GM12878 (cell line): Measurements from ENCODE around the gene CARS2. TPM values are rescaled to one million over a fixed set of nuclear protein-coding genes. Genes with fewer than 3 reads are reported as not detected.

ENCODE experiments used
- ATAC-seq: fragments of 200-7000 bp; cut with Tn5 transposase; 3 replicates; pipeline ENCODE4 v1.9.1; 2020; ENCODE audit warnings: mild to moderate bottlenecking, moderate library complexity
- BruUV-seq: library from RNA; stranded (reverse); fragments of 400-500 nt; replicated peaks from 2 replicates; lab custom pipeline; 2021; lab: Mats Ljungman, UMichigan
- CTCF ChIA-PET: fragments of 300-600 bp; sonication (Branson Sonifier 250); formaldehyde crosslinking; extraction: SDS; loops from one replicate; lab custom pipeline; 2021; ENCODE audit warnings: inconsistent platforms; lab: Yijun Ruan, JAX
- POLR2A ChIA-PET: fragments of 350-600 bp; formaldehyde crosslinking; extraction: SDS; loops from one replicate; lab custom pipeline; 2021; ENCODE audit warnings: inconsistent platforms; lab: Charles Lee
- RAD21 ChIA-PET: fragments of 300-600 bp; sonication (Branson Sonifier 250); formaldehyde crosslinking; loops from one replicate; lab custom pipeline; 2023; ENCODE audit warnings: antibody characterized with exemption; ENCODE audit not compliant: unreplicated experiment; lab: Charles Lee
- SMC1A ChIA-PET: fragments of 300-600 bp; sonication (Branson Sonifier 250); formaldehyde crosslinking; loops from one replicate; lab custom pipeline; 2023; ENCODE audit not compliant: unreplicated experiment, uncharacterized antibody; lab: Charles Lee
- DNase-seq: peaks from one replicate; pipeline ENCODE4 v3.0.0-alpha.2; 2011; ENCODE audit warnings: low read depth, low spot score
- FAIRE-seq: peaks from 3 replicates; lab custom pipeline; 2011; peaks lifted over from hg19 to GRCh38; lab: Jason Lieb, UNC
- H2AFZ ChIP-seq: 2 replicates; pipeline ENCODE4 v1.6.0; 2011; ENCODE audit warnings: low read depth, low read length, control low read depth; ENCODE audit not compliant: control insufficient read depth
- H3K27ac ChIP-seq: 2 replicates; pipeline ENCODE4 v1.5.1; 2011; ENCODE audit warnings: control low read depth; ENCODE audit not compliant: control insufficient read depth, insufficient read depth
- H3K27me3 ChIP-seq, 2 experiments: replicated peaks in 1 of 2; 2 replicates each; pipeline versions ENCODE4 v1.6.0 to v1.6.1; 2011; ENCODE audit warnings: low read length in 1 of 2; ENCODE audit not compliant: control insufficient read depth in 2 of 2, insufficient read depth in 2 of 2
- H3K36me3 ChIP-seq, 2 experiments: 2 replicates each; pipeline ENCODE4 v1.5.1; 2011; ENCODE audit warnings: low read length in 1 of 2; ENCODE audit not compliant: control insufficient read depth in 2 of 2, insufficient read depth in 2 of 2
- H3K4me1 ChIP-seq: 2 replicates; pipeline ENCODE4 v1.6.1; 2011; ENCODE audit warnings: mild to moderate bottlenecking, low read length, moderate library complexity, mixed read lengths; ENCODE audit not compliant: control insufficient read depth, insufficient read depth
- H3K4me2 ChIP-seq: 2 replicates; pipeline ENCODE4 v1.6.0; 2011; ENCODE audit warnings: control low read depth; ENCODE audit not compliant: control insufficient read depth, insufficient read depth
- H3K4me3 ChIP-seq: fragments of 200-600 bp; sonication (generic); 2 replicates; pipeline ENCODE4 v1.5.1; 2016
- H3K79me2 ChIP-seq: 2 replicates; pipeline ENCODE4 v1.6.0; 2011; ENCODE audit warnings: low read length; ENCODE audit not compliant: control insufficient read depth, insufficient read depth
- H3K9ac ChIP-seq: 2 replicates; pipeline ENCODE4 v1.8.0; 2011; ENCODE audit warnings: low read length, control low read depth, mixed read lengths; ENCODE audit not compliant: control insufficient read depth, insufficient read depth
- H3K9me3 ChIP-seq: replicated peaks from 3 replicates; pipeline ENCODE4 v1.5.1; 2011; ENCODE audit warnings: mild to moderate bottlenecking, low read length; ENCODE audit not compliant: control insufficient read depth, insufficient read depth
- H4K20me1 ChIP-seq: 2 replicates; pipeline ENCODE4 v1.6.0; 2011; ENCODE audit not compliant: control insufficient read depth, insufficient read depth
- ASH2L ChIP-seq: fragments of 300-600, 200-600 bp; sonication (generic); IDR thresholded peaks from 2 replicates; pipeline ENCODE4 v1.6.1; 2017; ENCODE audit warnings: low read depth, mild to moderate bottlenecking, borderline replicate concordance
- GABPA ChIP-seq: IDR thresholded peaks from 2 replicates; pipeline ENCODE4 v1.6.1; 2014; ENCODE audit warnings: antibody characterized with exemption, low read depth, mild to moderate bottlenecking, inconsistent platforms
- MXI1 ChIP-seq: fragments of 150-350 bp; IDR thresholded peaks from 2 replicates; pipeline ENCODE4 v1.6.1; 2011; ENCODE audit warnings: low read depth, mild to moderate bottlenecking, inconsistent platforms, low read length, improper control_type of control experiment
- NFYA ChIP-seq: IDR thresholded peaks from 2 replicates; pipeline ENCODE4 v1.6.1; 2011; ENCODE audit warnings: low read depth, mild to moderate bottlenecking, low read length, improper control_type of control experiment, borderline replicate concordance
- RUNX3 ChIP-seq: IDR thresholded peaks from 2 replicates; pipeline ENCODE4 v1.6.1; 2012; ENCODE audit warnings: low read length, inconsistent platforms
- TCF3 ChIP-seq: IDR thresholded peaks from 2 replicates; pipeline ENCODE4 v1.6.1; 2012; ENCODE audit warnings: low read depth, mild to moderate bottlenecking, low read length, borderline replicate concordance; ENCODE audit not compliant: insufficient read depth
- ZNF24 ChIP-seq: fragments of 450-650 bp; IDR thresholded peaks from 2 replicates; pipeline ENCODE4 v1.6.1; 2017; ENCODE audit warnings: antibody characterized with exemption, mild to moderate bottlenecking
- WGBS: methylation state at CpG from one replicate; pipeline ENCODE4 v1.1.6; 2016; ENCODE audit warnings: low lambda C conversion rate; ENCODE audit not compliant: insufficient replicate concordance, insufficient coverage; ENCODE audit errors: missing lambda C conversion rate; 5-methylcytosine and 5-hydroxymethylcytosine counted together
- in situ Hi-C: fragments of 300-500 bp; cut with MboI; formaldehyde crosslinking; loops from 9 replicates; pipeline ENCODE4 v1.14.3; 2018; ENCODE audit warnings: mixed read lengths
- intact Hi-C: fragments of 100-400 bp; cut with micrococcal nuclease; formaldehyde crosslinking; loops from one replicate; pipeline ENCODE4 v1.14.2; 2022; ENCODE audit not compliant: unreplicated experiment
- polyA plus RNA-seq, 11 experiments: library from polyadenylated mRNA; depleted of rRNA in 4 of 11; unstranded in 6 of 11; stranded (reverse) in 5 of 11; fragments of >200 nt; fragmentation: Nextera tagmentation in 4 of 11; fragmentation: Illumina TruSeq in 1 of 11; extraction: Ambion mirVana in 4 of 11; extraction: Trizol in 1 of 11; gene quantifications; 1 replicate in 1 of 11; 2 replicates in 10 of 11; pipeline versions ENCODE4 v1.2.1 to v1.2.3, GENCODE V29; 2011 to 2016; ENCODE audit warnings: inconsistent platforms in 2 of 11, missing spikeins in 2 of 11, low read depth in 1 of 11
- total RNA-seq, 4 experiments: library from RNA; depleted of rRNA in 3 of 4; stranded (reverse); fragments of >200 nt in 3 of 4; fragmentation: Illumina TruSeq in 1 of 4; extraction: Trizol in 1 of 4; gene quantifications; 2 replicates each; pipeline versions ENCODE4 v1.2.1 to v1.2.3, GENCODE V29; 2013 to 2021

The CARS2 gene
- total and polyA plus RNA-seq, 10 of the 15 experiments (the other 5 are each of a cell fraction or from before 2014, with no cell fraction given): 4.2 to 101 (median 61.5) TPM

GRCh38 chr13:110630566-110631119, 75.3 kb downstream of the CARS2 start:
- CTCF ChIA-PET: interaction anchor here (0.9 to 1.4 kb wide), 3 partner anchors 10 to 37 kb away, joined by 3 read pairs; no protein-coding TSS in a partner anchor
- H3K79me2 ChIP-seq: peaks cover 4% of the 10 kb centered on the region
- no peak overlapping the region for H3K27ac ChIP-seq
- no peak overlapping the region for H3K4me2 ChIP-seq
- in situ Hi-C loops (no loop called here), intact Hi-C loops (no loop called here)
- H3K4me3 ChIP-seq: no peak overlapping the region
- no peak for ATAC-seq
- no peak for FAIRE-seq
- no peaks in the 10 kb centered on the region; the same call in 1 of the 2 replicates for H4K20me1 ChIP-seq
- H3K36me3 ChIP-seq: peaks cover 24 to 29% of the 10 kb centered on the region in 2 experiments; a peak in 3 of 4 replicates
- no peak for DNase-seq
- no peaks in the 10 kb centered on the region for H3K4me1 ChIP-seq
- RAD21 ChIA-PET: no interaction called here
- H3K9me3 ChIP-seq: no peaks in the 10 kb centered on the region
- POLR2A ChIA-PET: interaction anchor here (0.9 kb wide), 1 partner anchor 10 kb away, joined by 3 read pairs; no protein-coding TSS in a partner anchor
- no peaks in the 10 kb centered on the region for H3K27me3 ChIP-seq
- WGBS: 98% methylated on average over 10 of the region's 10 CpGs
- SMC1A ChIA-PET: interaction anchor here (0.7 kb wide), 2 partner anchors 8 to 10 kb away, joined by 3 to 4 read pairs; no protein-coding TSS in a partner anchor
- BruUV-seq: no TSS peak
- TF ChIP-seq ZNF24 (no peak), GABPA (no peak)
- H2AFZ ChIP-seq: no peak overlapping the region
- no peak overlapping the region for H3K9ac ChIP-seq

- no peaks in the 10 kb centered on the region for H3K27me3 ChIP-seq
- in situ Hi-C loops (no loop called here), intact Hi-C loops (no loop called here)
- H3K4me2 ChIP-seq: no peak overlapping the region
- DNase-seq: no peak
- no peak overlapping the region for H2AFZ ChIP-seq
- ChIA-PET POLR2A (no interaction called here), RAD21 (no interaction called here), SMC1A (interaction anchor here (0.7 kb wide), 1 partner anchor 9 kb away, joined by 4 read pairs; no protein-coding TSS in a partner anchor), CTCF (interaction anchor here (0.9 to 1.3 kb wide), 2 partner anchors 9 to 36 kb away, joined by 3 read pairs; no protein-coding TSS in a partner anchor)
- no peak overlapping the region for H3K9ac ChIP-seq
- peaks cover 17 to 23% of the 10 kb centered on the region in 2 experiments; a peak in 3 of 4 replicates for H3K36me3 ChIP-seq
- no peak overlapping the region for H3K4me3 ChIP-seq
- peaks cover under 1% of the 10 kb centered on the region; the same call in 1 of the 2 replicates for H4K20me1 ChIP-seq
- no peaks in the 10 kb centered on the region for H3K9me3 ChIP-seq
- H3K4me1 ChIP-seq: no peaks in the 10 kb centered on the region
- BruUV-seq: no TSS peak
- 79% methylated on average over 7 of the region's 7 CpGs for WGBS
- no peak for TF ChIP-seq ASH2L
- TF ChIP-seq NFYA: no peak
- no peak for TF ChIP-seq TCF3
- no peak for TF ChIP-seq MXI1
- TF ChIP-seq RUNX3: peak; percentile 21; the same call in 1 of the 2 replicates
- H3K27ac ChIP-seq: no peak overlapping the region
- peaks cover 8% of the 10 kb centered on the region for H3K79me2 ChIP-seq
- FAIRE-seq: no peak
- no peak for ATAC-seq
These were observed 76.2 kb downstream of the CARS2 start for GRCh38 chr13:110629735-110630134.
